GM13976 (cell line): ENCODE data around the gene COL9A3.

Experiments
- DNase-seq: peaks from one replicate; pipeline ENCODE4 v3.0.0; 2012; ENCODE audit warnings: low spot score
- CTCF ChIP-seq: IDR thresholded peaks from 2 replicates; pipeline ENCODE4 v1.5.1; 2012; ENCODE audit warnings: borderline replicate concordance, mild to moderate bottlenecking; ENCODE audit not compliant: insufficient read depth; ENCODE audit errors: extremely low read depth, missing control alignments, control extremely low read depth
- in situ Hi-C: fragments of 300-500 bp; cut with MboI; formaldehyde crosslinking; loops from one replicate; pipeline ENCODE4 v1.12.0; 2022; ENCODE audit warnings: low sequenced_read_pairs, mixed read lengths, inconsistent platforms; ENCODE audit not compliant: unreplicated experiment

Gene COL9A3

GRCh38 chr20:62816884-62817873 lies at the start of gene COL9A3:
TSS of gene COL9A3 (plus strand) at chr20:62817050. CDS start at chr20:62817065, 15 bp downstream.
- no peak for TF ChIP-seq CTCF
- in situ Hi-C loops = no loop called here
- no peak for DNase-seq

GRCh38 chr20:62768234-62768546 lies 48.7 kb upstream of the COL9A3 start:
- TF ChIP-seq CTCF = no peak
- in situ Hi-C loops = no loop called here
- DNase-seq = no peak

- in situ Hi-C loops = no loop called here
- TF ChIP-seq CTCF = no peak
- DNase-seq = no peak
These were observed 48.1 kb upstream of the COL9A3 start for GRCh38 chr20:62768551-62769287.

- in situ Hi-C loops = no loop called here
- TF ChIP-seq CTCF = no peak
- no peak for DNase-seq
These were observed 47.3 kb upstream of the COL9A3 start for GRCh38 chr20:62769346-62770071.

GRCh38 chr20:62770111-62770910 lies 46.5 kb upstream of the COL9A3 start:
- in situ Hi-C loops = no loop called here
- DNase-seq = no peak
- TF ChIP-seq CTCF = no peak
